Epidermal melanocyte (primary cell): ENCODE results near the gene RXRG.

ENCODE experiments used
- DNase-seq: peaks from one replicate; pipeline ENCODE4 v3.0.0; 2011; ENCODE audit warnings: low spot score; ENCODE audit not compliant: insufficient read length

RXRG gene

DNA sequence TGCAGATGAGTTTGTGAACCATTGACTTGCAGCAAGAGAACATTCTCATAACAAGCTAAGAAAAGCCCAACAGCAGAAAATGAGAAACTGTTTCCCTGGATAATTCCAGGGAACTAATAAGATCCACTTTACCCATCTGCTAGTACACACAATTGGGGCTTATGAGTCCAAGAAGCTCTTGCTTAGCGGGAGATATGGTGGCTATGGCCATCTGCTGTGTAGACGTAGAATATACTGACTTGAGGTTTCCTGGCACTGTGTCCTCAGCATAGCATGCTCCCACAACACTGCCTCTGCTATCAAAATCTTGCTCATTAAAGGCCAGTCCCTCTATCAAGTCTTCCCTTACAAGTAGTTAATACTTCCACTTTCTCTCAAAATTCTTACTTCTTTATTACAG is 6.8 kb upstream of the RXRG start:
- no peak for DNase-seq

DNA sequence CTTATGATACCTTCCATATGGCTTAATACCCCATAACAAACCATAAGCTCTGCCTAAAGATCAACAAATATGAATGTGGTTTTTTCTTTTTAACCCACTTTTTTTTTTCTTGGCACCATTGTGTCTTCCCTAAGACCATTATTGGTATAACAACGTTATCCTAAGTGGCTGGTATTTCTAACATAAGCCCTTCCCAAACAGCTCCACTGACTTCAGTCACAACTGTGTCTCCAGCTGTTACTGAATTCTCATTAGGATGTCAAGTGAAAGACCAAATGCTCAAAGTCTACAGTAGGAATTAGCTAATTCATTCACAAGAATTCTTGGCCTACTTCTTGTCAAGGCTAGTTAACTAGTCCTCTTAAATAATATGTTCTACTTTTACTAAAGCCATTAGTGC is 4.2 kb upstream of the RXRG start:
- no peak for DNase-seq

DNA sequence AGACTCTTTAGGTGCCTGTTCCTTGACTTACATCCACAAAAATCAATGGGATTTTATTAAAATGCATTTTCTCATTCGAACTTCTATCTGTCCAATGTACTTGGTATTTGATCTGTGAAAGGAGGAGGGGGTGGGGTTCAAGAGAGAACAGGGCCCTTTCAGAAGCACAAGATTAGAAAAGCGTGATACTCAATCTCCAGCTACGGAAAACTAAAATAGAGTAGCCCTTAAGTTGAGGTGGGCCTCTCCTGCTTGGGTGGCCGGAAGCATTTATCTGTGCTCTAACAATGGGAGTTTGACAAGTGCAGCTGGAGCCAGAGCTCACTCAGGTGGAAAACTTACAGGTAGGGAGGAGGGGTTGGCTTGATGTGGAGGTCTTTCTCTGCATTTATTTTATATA is 462 bp upstream of the RXRG start:
- no peak for DNase-seq

DNA sequence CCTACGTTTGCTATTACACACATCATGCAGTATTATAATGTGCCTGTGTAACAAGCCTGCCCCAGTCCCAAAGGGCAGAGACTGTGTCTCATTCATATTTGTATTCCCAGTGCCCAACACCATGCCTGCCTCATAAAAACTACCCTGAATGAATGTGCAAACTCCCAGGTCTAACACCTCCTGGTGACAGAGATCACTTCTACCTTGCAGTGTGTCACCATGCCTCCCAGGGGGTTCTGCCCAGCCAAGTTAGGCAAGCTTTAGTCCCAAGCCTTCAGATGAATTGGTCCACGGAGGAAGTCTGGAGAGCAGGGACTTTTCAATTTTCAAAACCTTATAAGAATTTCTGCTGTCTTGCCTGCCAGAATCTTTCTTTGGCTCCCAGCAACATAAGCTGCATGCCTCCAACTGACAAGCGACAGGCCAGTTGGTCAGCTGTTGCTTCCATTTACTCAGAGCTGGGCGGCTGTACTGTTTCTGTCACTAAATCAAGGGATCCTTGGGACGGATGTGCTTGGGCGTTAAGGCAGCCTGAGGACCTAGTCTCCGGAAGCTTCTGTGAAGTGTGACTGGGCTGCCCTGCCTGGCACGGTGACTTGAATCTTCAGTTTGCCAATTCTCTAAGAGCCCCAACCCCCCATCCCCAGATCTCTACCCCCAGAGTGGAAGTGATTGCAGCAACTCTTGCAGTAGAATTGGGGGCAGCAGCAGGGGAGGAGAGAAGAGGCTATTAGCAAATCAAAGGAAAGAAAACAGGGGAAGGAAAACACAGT is 1.2 kb downstream of the RXRG start:
- DNase-seq = no peak

DNA sequence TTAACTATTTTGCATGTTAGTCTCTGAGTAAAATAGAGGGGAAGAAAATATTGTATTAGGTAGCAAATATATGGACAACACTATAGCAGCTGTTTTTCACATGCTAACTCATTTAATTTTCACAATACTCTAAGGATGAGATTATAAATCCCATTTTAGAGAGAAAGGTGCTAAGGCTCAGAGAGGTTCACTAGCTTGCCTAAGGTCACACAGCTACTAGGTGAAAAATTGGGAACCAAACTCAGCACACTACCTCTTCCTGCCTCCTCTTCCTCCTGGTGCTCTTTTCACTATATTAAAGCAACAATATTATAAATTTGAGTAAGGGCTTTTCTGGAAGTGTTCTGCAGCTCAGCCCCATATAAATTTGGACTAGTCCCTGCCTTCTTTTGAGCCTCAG is 2.3 kb downstream of the RXRG start:
- no peak for DNase-seq

DNA sequence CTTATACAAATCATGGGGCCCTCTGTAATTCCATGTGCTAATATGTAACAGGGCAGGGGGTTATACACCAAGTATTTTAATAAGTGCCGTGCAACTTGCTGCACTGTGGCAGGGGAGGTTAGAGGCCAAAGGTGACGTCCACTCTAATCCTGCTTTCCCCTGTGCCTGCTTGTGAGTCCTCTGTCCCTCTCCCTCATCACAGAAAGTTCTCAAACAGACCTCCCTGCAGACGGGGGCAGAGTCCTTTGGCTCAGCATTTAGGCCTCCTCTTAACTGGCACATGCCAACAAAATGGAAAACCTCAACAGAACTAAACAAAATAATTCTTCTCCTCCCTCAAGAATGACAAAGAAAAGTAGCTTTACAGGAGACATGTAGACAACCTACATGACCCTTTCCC is 2.9 kb downstream of the RXRG start:
- DNase-seq = no peak

DNA sequence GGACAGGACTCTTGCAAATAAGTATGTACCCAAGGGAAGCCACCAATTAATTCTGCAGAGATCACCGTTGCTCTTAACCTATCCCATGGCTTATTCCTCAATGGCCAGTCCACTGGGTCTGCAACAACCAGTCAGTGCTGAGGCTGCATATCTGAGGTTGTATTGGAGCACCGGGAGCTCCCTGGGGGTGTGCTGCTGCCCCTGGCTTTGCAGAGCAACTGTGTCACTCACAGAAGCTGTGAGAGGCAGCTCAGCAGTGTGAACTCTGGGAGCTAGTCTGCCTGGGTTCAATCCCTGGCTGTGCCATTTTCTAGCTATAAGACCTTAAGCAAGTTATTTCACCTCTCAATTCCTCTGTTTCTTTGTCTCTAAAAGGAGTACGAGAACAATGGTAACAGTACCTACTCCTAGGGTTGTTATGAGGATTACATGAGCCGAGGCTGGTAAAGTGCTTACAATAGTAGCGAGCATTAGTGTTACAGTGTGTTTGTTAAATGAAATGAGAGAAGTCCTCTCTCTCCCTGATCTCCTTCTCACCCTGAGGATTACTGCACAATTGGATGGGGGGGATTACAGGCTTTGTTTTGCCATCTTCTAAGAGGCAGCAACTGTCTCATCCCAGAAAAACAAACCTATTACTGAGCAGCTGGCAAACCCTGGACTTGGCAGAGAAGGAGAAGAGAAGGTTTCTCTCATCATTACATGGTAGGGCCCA is 3.6 kb downstream of the RXRG start:
- DNase-seq = no peak

DNA sequence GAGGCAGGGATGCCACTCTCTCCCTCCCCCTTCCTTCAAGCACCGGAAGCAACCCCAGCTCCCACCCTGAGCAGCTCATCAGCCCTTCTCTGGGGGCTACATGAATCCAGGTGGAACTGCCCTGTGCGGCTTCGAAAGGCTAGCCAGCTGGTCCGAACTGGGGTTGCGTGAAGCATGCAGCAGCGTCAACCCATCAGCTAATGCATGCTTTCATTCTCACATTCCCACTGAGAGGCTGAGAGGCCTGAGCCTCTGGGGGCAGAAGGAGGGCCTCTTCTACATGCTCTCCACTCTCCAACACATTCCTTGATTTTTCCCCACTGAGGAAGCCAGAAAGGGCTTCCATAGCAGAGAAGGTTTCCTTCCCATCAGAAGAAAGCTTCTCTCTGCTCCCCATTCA is 5.6 kb downstream of the RXRG start:
- no peak for DNase-seq

DNA sequence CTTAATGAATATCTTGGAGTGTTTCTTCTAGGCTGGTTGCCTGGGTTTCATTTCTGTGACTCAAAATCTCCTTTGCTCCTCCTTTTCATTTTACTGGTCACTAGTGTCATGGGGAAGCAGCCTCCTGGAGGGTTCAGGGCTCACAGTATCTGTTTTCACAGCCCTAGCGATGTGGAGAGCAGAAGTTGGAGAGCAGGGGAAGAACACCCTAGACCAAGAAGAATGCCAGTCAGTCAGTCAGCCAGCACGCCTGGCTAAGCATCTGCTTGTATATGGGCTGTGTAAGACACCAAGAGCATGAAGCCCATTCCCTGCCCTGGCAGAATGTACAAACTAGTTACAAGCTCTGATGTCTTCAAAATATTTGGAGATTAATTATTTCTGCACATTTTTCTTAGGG is 7.9 kb downstream of the RXRG start:
- no peak for DNase-seq

DNA sequence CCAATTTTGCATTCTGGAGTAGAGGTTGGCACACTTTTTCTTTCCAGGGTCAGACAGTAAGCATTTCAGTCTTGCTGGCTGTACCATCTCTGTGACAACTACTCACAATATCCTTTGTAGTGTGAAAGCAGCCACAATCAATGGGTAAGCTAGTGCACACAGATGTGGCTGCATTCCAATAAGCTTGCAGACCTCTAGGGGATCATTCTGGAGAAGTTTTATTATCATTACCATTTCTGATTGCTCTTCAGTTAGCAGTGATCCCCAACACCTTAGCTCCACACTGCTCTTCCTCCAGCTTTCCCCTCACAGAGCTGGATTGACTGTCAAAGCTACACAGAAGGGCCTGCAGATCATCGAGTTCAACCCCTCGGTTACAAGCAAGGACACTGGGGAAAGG is 9.1 kb downstream of the RXRG start:
- DNase-seq = no peak

DNA sequence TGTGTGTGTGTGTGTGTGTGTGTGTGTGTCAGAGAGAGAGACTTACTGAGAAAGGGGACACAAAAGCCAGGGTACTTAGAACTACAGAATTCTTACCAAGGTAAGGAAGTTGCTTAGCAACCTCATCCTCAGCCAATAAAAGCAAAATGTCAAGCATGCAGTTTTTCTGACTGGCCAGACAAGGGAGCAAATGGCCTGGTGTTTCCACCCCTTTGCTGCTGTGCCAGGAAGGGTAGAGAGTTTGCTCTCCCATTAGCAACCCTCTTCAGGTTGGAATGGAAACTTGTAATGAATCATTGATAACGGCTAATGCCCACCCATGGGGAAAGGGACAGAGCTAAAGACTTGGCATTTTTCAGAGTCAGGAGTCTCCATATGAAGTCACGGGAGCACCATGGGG is 10.6 kb downstream of the RXRG start:
- DNase-seq = no peak

DNA sequence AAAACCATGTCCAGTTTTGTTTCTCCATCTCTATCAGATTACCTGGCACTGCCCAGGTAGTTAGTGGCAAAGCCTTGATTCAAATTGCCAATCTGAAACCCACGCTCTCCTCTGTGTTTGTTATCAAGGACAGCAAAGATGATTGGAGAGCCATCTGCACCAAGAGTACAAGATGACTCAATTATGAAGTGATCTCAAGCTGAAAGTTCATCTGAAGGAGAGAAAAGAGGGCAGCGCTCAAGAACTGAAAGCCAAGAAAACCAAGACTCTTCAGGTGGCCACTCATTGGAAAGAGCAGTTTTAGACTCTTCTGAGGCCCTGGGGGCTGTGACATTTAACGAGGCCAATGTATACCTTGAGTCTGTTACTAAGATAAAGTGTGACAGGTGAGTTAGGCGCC is 13.8 kb downstream of the RXRG start:
- no peak for DNase-seq

DNA sequence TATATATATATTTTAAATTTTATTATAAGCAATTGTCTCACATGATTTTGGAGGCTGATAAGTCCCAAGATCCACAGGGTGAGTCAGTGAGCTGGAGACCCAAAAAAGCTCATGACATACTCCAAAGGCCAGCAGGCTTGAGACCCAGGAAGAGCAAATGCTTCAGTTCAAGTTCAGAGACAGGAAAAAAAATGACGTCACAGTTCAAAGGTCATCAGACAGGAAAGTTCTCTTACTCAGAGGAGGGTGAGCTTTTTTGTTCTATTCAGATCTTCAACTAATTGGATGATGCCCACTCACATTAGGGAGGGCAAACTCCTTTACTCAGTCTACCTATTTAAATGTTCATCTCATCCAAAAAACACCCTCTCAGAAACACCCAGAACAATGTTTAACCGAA is 18.2 kb downstream of the RXRG start:
- DNase-seq = no peak

DNA sequence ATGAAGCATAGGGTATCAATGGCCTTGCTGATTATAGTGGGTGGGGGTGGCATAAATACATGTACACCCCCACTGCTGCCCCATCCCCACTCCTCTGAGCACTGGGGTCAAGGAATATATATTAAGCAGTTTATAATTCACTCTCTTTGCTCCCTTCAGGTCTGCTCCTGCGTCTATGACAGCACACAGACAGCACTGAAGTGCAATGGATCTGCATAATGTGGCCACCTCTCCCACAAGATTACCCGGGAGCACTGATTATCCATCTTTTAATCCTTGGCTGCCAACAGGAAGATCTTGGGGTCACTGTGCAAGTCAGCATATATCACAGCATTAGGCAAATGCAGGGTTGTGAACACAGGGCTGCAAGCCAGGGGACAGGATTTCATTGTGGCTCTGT is 19.3 kb downstream of the RXRG start:
- no peak for DNase-seq

DNA sequence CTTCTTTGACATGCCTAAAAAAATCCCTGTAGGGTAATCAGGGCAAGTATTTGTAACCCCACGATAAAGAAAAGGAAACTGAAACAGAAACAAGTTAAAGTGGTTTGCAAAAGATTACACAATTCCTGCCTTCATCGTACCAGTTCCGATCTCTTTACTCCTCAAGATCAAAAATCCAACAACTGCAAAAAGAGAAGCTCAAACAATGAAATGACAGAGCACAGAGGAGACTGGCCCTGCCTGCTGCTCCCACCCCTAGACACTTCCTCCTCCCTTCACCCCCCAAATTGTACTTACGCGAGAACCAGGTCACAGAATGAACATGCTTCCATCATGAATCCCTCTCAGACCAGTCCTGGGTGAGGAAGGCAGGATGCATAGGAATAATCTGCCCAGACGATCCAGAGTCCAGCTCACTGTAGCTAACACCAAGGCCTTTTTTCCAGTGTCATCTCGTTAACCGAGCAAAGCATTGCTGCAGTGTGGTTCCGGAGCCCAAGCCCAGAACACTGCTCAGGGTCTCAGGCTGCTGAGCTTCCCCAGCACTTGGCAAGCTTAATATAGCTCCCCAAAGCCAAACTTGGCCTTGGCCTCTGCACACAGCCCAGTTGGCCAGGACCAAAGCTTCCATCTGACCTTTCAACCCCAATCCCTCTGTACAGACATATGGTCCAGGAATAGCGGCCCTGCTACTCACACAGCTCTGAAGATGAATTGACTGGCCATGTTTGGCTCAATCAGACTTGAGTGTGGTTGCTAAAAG is 20.3 kb downstream of the RXRG start:
- DNase-seq = no peak

DNA sequence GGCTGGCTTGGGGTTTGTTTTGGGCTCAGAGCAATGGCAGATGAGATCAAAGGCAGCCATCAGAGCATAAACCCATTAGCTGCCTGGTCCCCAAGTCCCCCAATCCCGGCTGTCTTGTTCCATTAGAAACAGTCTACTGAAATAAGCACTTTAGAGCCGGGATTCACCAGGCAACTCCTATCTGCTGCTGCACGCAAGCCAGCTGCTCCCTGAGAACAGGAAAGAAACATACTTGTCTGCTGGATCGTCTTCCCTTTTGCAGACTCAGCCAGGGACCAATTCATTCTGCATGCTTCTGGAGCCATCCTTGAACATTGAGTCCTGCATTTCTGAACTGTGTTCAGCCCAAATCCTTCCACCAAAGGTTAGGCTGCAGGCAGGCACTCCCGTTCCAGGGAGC is 21.8 kb downstream of the RXRG start:
- DNase-seq = no peak

DNA sequence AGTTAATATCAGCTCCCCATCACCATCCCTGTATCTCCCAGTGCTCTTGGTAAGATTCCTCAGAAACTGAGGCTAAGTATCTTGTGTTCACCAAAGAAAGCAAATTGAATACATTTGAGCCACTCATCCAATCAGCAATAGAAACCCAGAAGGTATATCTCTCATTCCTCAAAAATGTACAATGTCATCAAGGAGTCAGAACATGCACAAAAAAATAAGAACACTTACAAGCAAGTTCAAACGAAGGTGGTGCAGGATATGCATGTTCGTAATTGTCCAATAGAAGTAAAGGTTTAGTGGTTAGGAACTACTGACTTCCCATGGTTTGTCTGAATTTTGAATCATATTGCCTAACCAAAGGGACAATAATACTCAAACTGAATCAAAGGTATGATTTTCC is 24.3 kb downstream of the RXRG start:
- DNase-seq = no peak

DNA sequence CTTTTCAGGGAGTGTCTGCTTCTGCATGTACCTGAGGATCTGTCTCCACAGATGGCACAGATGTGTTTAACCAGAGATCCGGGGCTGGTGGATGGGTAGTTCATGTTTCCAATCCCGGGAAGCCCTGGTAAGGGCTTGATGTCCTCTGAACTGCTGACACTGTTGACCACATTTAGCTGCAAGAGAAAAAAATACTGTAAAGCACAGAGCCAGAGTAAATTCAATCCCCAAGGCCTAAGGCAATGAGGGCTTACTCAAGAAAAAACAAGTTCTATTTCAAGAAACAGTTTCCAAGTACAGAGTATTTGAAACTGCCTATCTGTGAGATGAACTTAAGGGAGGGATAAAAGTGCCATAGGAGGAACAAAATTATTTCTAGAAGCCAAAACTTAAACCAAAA is 25.1 kb downstream of the RXRG start:
- DNase-seq = no peak

DNA sequence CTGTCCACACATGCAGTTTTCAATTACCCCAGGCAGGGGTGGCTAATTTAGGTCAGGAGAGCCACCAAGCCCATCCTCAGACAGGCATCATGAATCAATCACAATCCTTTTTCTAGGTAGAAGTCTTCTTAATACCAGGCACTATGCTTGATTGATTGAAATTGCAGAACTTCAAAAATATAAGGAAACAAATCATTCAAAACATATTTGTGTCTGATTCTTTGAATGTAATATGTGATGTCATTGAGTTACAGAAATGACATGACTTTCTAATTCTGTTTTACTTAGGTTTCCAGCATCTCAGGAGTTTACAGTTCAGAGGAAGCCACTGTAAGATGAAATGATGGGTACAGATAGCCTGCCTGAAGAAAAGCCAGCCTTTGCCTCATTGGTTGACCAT is 26.7 kb downstream of the RXRG start:
- DNase-seq = no peak

DNA sequence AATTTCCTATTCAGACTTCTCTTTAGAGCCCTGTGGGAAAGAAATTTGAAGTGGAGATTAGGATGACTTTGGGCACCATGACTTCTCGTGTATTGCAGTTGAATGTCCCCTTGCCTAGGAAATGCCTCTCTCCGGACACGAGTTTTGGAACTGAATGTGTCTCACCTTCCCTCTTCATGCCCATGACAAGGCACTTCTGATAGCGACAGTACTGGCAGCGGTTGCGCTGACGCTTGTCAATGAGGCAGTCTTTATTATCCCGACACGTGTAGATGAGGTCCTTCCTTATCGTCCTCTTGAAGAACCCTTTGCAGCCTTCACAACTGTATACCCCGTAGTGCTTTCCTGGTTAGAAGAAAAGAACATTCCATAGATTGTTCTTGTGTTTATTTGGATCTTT is 28.1 kb downstream of the RXRG start:
- no peak for DNase-seq

DNA sequence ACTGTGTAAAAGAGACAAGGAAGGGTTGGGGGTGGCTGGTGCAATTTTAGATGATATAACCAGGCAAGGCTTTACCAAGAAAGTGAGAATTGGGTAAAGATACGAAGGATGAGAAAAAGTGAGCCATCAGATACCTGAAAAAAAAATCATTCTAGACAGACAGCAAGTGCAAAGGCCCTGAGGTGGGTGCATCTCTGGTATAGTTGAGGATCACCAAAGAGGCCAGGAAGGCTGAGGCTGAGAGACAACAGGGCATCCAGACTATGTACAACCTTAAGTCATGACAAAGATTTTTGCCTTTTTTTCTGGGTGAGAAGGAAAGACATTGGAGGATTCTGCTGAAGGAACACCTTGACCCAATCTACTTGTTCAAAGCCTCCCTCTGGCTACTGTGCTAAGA is 29.9 kb downstream of the RXRG start:
- DNase-seq = no peak

DNA sequence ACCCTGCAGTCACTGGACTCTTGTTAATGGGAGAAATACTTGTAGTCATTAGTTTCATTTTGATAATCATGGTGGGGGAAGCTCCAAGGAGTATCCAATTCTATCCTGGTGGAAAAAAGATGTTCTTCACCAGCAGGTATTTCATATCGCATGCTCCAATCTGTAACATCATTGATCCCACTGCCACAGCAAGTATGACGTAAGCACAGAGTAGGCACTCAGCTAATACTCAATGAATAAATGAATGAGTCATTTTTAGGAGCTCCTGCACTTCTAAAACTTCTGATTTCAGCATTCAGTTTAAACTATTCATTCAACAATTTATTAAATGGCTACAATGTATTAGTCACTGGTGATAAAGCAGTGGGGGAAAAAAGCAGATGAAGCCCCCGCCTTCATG is 30.3 kb downstream of the RXRG start:
- no peak for DNase-seq

DNA sequence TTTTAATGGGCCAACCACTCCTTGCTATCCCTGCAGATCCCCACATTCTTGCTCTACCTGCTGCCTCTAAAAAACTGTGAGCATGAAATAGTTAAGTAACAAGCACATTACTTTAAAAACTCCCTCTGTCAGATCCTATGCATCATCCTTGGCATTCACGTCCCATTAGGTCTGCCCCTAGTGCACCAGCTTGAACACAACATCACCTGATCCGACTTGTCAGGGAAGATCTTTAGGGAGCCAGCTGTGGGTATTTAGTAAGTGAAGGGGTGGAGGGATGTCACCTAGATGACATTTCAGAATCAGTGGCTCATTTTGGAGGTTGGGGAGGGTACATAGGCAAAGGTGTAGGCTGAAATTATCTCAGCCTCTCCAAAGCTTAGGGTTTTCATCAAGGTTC is 33.5 kb downstream of the RXRG start:
- no peak for DNase-seq
